ENCODE results near the gene TSPEAR.
"Not testable (repeated sequence)": the region's sequence is repeated elsewhere in the genome, so short reads cannot be mapped to it uniquely, and the experiment has no call there.

Gene TSPEAR

DNA sequence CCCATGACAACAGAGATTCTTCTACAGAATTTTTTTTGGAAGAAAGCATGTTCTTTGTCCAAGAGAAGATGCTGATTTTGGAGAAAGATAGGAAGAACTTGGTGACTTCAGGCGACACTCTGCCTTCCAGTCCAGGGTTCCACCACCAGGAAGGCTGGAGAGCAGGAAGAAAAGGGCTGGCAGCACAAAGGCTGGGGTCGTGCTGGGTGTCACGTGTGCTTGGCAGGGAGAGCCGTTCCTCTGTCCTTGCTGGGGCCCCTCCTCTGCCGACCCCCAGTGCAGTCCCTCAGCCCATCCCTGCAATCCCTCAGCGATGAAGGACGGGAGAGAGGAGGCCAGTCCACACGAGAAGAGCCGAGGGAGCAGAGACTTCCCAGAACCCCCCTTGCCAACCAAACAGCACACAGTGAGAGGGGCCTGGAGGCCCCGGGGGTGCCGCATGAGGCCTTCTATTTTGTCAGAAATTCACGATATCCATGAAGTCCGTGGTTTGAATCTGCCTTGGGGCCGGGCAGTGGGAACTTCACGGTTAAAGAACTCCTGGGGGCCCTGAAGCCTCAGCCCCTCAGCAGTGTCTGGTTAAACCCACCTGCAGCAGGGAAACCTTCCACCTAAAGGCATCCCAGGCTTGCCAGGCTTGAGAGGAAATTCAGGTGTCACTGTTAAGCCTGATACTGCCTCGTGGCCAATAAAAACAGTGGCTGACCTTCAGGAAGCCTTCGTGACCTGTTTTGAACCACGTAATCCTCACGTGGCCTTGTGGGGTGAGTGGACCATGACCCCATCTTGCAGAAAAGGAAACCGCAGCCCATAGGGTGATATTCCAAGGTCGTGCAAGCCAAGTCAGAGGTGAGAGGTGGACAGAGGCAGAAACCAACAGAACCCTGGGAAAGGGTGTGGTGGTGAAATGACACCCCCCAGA is 11.0 kb downstream of the TSPEAR start:
- DNase-seq = no peak

DNA sequence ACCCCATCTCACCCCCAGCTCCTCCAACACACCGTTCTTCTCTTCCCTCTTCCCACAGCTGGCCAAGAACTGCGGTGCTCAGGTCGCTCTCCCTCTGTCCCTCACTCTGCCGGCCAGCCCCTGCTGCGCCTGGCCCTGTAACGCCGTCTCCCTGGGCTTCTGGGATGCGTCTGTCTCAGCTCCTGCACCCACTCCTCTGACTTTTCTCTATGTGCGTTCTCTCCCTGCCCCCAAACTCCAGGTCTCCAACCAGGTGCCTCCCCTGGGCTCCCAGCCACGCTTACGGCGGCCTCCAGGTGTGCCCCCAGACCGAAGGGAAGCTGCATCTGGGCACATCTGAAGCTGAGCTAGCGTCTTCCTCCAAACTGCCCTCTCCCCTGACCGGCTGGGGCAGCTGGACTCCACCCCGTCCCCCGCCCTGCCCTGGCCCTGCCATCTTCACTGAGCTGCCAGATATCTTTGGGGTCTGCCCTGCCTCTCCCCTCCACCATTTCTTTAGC is 11.8 kb downstream of the TSPEAR start:
- DNase-seq = no peak

DNA sequence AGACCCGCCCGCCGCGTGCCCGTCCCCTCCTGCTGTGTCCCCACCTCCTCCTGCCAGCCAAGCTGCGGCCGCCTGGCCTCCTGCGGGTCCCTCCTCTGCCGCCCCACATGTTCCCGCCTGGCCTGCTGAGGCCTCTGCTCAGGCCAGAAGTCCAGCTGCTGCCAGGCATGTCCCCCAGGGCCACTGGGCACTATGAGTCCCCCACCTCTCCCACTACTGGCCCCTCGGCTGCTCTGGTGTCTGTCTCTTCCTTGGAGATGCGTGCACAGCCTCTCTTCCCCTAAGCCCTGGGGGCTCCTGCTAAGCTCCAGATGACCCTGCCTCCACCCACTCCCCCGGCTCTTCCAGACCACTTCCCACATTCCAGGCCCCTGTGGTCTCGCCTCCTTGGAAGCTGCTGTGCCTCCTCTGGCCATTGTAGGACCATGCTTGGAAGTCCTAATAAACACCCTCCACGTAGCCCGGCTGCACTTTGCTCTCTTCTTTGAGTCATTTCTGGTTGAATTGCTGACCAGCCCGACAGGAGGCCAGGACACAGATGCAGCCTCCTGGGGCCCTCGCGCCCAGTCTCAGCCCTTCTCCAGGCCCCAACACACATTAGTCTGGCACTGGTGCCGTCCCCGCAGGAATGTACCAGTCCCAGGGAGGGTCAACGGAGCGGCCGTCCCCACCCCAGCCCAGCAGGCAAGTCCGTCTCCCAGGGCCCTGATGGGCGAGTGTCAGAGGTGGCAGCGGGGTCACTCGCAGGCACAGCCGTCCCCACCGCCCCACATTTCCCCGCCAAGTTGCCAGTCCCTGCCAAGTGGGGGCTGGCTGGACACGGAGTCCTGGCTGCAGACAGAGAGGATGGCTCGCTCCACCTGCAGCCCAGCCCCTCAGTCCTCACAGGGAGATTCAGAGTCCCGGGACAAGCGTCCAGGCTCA is 13.3 kb downstream of the TSPEAR start:
- no peak for DNase-seq

DNA sequence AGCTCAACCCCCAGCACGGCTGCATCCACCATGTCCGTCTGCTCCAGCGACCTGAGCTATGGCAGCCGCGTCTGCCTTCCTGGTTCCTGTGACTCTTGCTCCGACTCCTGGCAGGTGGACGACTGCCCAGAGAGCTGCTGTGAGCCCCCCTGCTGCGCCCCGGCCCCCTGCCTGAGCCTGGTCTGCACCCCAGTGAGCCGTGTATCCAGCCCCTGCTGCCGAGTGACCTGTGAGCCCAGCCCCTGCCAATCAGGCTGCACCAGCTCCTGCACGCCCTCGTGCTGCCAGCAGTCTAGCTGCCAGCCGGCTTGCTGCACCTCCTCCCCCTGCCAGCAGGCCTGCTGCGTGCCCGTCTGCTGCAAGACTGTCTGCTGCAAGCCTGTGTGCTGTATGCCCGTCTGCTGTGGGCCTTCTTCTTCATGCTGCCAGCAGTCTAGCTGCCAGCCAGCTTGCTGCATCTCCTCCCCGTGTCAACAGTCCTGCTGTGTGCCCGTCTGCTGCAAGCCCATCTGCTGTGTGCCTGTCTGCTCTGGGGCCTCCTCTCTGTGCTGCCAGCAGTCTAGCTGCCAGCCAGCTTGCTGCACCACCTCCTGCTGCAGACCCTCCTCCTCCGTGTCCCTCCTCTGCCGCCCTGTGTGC is 14.1 kb downstream of the TSPEAR start, which contains the start of gene KRTAP10-12:
KRTAP10-12 (plus strand) TSS at position 1 of the 639 bp plus-strand sequence; CDS start at position 31, 30 bp downstream.
- not testable (repeated sequence) for DNase-seq

DNA sequence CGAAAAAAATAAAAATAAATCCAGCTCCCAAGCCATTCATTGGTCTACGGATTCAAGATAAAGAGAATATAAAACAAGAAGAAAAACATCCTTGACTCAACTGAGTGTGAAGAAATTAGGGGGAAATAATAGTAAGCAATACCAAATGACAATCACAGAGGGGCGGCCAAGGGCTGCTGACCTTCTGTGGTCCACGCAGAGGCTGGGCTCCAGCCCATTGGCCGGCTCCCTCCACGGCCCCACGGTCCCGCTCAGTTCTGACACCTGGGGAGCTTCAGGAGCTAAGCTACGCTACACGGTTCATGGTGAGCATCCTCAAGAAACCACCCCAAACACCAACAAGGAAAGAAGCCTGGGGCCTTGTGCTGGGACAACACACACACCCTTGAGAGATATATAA is 14.8 kb downstream of the TSPEAR start:
- no peak for DNase-seq

- DNase-seq = no peak
Observed at GRCh38 chr21:44695641-44696040, 15.7 kb downstream of the TSPEAR start.

DNA sequence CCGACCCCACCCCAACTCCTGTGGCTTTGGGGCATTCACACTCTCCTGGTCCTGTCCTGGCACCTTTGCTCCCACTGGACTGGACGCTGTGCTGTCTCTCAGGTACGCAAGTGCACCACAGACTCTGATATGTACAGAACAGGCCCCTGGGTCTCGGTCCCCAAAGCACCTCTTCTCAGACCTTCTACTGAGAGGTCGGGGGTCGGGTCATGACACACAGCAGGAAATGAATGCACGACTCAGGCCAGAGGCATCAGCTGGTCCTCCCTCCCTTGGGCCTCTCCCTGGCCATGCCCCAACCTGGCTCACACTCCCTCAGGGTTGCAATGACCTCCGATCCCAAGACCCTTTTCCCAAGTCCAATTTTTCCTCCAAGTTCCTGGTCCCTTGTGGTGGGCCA is 16.2 kb downstream of the TSPEAR start:
- no peak for DNase-seq

- no peak for DNase-seq
Observed at GRCh38 chr21:44694776-44695175, 16.6 kb downstream of the TSPEAR start.

DNA sequence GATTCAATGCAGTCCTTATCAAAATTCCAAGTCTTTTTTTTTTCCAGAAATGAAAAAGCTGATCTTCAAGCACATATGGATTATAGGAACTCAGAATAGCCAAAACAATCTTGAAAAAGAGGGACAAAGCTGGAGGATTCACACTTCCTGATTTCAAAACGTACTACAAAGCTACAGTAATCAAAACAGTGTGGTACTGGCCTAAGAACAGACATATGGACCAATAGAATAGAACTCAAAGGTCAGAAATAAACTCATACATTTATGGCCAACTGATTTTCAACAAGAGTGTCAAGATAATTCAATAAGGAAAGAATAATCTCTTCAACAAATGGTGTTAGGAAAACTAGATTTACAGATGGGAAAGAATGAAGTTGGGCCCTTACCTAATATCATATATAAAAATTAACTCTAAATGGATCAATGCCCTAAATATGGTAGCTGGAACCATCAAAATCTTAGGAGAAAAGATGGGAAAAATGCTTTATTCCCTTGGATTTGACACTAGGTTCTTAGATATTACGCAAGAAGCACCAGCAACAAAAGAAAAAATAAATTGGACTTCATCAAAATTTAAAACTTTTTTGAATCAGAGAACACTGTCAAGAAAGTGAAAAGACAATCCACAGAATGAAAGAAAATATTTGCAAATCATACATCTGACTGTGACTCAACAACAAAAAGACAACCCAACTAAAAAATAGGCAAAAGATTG is 18.4 kb downstream of the TSPEAR start:
- no peak for DNase-seq

GRCh38 chr21:44691686-44692085 is 19.7 kb downstream of the TSPEAR start:
- no peak for DNase-seq

GRCh38 chr21:44689740-44690139 is 21.6 kb downstream of the TSPEAR start:
- not testable (repeated sequence) for DNase-seq

DNA sequence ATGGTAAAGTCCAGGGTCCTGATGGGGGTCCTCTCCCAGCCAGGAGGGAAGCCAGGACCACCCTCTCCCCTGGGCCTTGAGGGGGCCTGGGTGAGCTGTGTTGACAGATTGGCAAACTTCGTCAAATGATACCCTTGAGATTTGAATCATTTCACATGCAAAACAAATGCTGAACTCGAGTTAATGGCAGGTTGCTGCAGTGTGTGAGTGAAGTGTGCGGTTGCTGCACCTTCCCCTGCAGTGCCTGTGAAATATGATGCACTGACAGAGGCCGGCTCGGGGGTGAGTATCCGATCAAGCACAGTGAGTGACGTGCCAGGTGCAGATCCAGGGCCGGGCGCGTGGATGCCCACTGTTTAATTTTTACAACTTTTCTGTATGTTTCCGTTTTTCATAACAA is 23.7 kb downstream of the TSPEAR start:
- DNase-seq = no peak

GRCh38 chr21:44686843-44687561 is 24.4 kb downstream of the TSPEAR start:
- DNase-seq = no peak

- no peak for DNase-seq
Observed at GRCh38 chr21:44686000-44686781, 25.2 kb downstream of the TSPEAR start.

DNA sequence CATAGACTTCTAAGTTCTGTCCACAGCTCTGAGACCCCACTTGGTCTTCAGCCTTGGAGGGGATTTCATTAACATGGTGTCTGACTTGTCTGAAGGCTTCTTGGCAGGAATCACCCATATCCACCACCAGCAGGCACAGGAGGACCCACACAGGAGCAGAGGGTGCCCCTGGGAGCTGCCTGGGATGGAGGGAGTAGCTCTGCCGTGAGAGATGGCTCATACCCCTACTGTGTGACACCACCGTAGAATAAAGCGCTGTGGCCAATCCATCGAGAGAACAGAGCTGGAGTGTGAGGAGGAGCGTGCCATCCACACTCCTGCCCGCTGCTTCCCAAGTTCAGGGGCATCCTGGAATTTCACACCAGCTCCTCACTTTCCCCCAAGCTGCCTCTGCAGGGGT is 26.3 kb downstream of the TSPEAR start:
- DNase-seq = not testable (repeated sequence)

- no peak for DNase-seq
Observed at GRCh38 chr21:44684483-44684882, 26.9 kb downstream of the TSPEAR start.

DNA sequence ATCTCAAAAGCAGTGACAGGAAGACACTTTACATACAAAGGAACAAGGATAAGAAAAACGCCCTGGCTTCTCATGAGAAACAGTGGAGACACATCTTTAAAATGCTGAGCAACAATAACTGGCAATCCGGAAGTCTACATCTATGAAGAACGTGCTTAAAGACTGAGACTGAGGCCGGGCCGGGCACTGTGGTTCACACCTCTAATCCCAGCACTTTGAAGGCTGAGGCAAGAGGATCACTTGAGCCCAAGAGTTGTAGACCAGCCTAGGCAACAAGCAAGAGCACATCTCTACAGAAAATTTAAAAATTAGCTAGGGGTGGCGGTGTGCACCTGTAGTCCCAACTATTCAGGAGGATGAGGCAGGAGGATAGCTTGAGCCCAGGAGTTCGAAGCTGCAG is 27.3 kb downstream of the TSPEAR start:
- DNase-seq = no peak

DNA sequence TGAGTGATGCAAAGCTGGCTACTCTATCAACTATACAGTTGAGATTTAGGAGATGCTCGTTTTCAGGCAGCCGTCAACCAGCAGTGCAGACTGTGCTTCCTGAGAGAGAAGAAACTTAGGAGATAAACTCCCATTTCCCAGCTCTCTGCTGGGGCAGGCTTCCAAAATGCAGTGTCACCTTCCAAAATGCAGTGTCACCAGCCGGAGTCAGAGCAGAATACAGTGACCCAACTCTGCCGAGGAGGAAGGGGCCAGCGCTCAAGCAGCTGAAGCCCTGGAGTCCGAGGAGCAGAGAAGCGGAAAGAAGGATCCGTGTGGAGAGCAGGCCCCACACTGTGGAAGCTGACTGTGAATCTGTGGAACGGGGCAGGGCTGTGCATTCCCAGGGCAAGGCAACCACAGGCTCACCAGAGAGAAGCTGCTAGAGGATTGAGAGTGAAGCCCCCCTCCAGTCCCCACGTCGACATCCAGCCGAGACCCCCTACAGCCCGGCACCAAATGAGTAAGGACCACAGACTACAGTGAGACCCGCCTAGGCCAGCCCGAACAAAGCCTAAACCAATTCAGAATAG is 28.7 kb downstream of the TSPEAR start:
- no peak for DNase-seq

GRCh38 chr21:44681861-44682579 is 29.4 kb downstream of the TSPEAR start, which contains the start of gene KRTAP12-1:
Gene KRTAP12-1, minus strand, starts transcription at chr21:44682163. Its CDS starts 40 bp downstream, at chr21:44682123.
- DNase-seq = peak; percentile 17

Data from hematopoietic multipotent progenitor cell treated with erythropoietin and hydrocortisone succinate and interleukin-3 and kit ligand, for 8 days (in vitro differentiated cells).